ENCODE data around the gene GALNT4. TPM values are rescaled to one million over a fixed set of nuclear protein-coding genes. Genes with fewer than 3 reads are reported as not detected.

The GALNT4 gene
- total and polyA plus RNA-seq, 9 of the 15 experiments (the other 6 are each of a cell fraction or from before 2014, with no cell fraction given): 1.2 to 4.6 (median 3.4) TPM

GRCh38 chr12:89566615-89567014 is 42.0 kb upstream of the GALNT4 start (continued):
- TF ChIP-seq DPF2 (IDR thresholded peaks at IDR 0.05) (peak; percentile 71), DMBX1 (CRISPR knock-in tag; IDR thresholded peaks at IDR 0.05; ENCODE audit: borderline replicate concordance) (no peak), ID3 (CRISPR knock-in tag; IDR thresholded peaks at IDR 0.05) (no peak), ID3 (tag; IDR thresholded peaks at IDR 0.05) (peak; percentile 48; the same call in 1 of the 2 replicates), ATF7 (IDR thresholded peaks at IDR 0.05) (peak; percentile 74; the same call in 1 of the 2 replicates), RFX5 (IDR thresholded peaks at IDR 0.05; ENCODE audit: low read depth, low read length) (no peak), FOSL1 (tag; conservative IDR thresholded peaks at IDR 0.05) (peak; percentile 51; the same call in 1 of the 2 replicates), EP300 (IDR thresholded peaks at IDR 0.05; ENCODE audit: low read length) (peak; percentile 53; the same call in 1 of the 2 replicates), HDAC3 (IDR thresholded peaks at IDR 0.05; ENCODE audit: borderline replicate concordance, partially characterized antibody) (no peak), GTF2A2 (tag; IDR thresholded peaks at IDR 0.05) (no peak), ZBTB43 (CRISPR knock-in tag; IDR thresholded peaks at IDR 0.05) (no peak), YY1 (IDR thresholded peaks at IDR 0.05; ENCODE audit: borderline replicate concordance in 1 of 3, control insufficient read depth in 1 of 3, extremely low read depth in 1 of 3, insufficient read depth in 3 of 3, insufficient read length in 1 of 3, insufficient replicate concordance in 2 of 3, low read depth in 1 of 3, low read length in 2 of 3) (no peak), ZNF583 (CRISPR knock-in tag; IDR thresholded peaks at IDR 0.05) (no peak), NR2C2 (CRISPR knock-in tag; IDR thresholded peaks at IDR 0.05) (no peak), NR2C2 (tag; IDR thresholded peaks at IDR 0.05) (peak; percentile 72), POLR2G (IDR thresholded peaks at IDR 0.05; ENCODE audit: low read depth, low read length) (no peak), TRIM24 (IDR thresholded peaks at IDR 0.05) (peak; percentile 7 to 37; a peak in 1 of 4 replicates), CREM (IDR thresholded peaks at IDR 0.05; ENCODE audit: low read depth) (0 out of 2 replicates have a peak, but pooled peaks have one; percentile 18), CBFA2T3 (IDR thresholded peaks at IDR 0.05) (0 out of 2 replicates have a peak, but pooled peaks have one; percentile 15), ZNF318 (IDR thresholded peaks at IDR 0.05; ENCODE audit: borderline replicate concordance in 1 of 2, low read depth in 1 of 2) (peak in 1 of 2 experiments; percentile 74; a peak in 2 of 4 replicates)
